OCI-LY7 (cell line): Measurements from ENCODE around the gene ERP44.

Experiments used
- CTCF ChIP-seq: fragments of 200-600 bp; sonication (generic); conservative IDR thresholded peaks from 2 replicates; pipeline ENCODE4 v1.5.1; 2014; ENCODE audit warnings: mild to moderate bottlenecking, antibody characterized with exemption, low read length, moderate library complexity, mixed read lengths
- EZH2phosphoT487 ChIP-seq: fragments of 200-600 bp; sonication (generic); IDR thresholded peaks from 2 replicates; pipeline ENCODE4 v1.6.1; 2018; ENCODE audit warnings: low read depth, borderline replicate concordance, mild to moderate bottlenecking, mixed run types, antibody characterized with exemption, low read length, moderate library complexity, mixed read lengths

- no peak for TF ChIP-seq CTCF
- no peak for TF ChIP-seq EZH2phosphoT487
Observed at GRCh38 chr9:100111235-100111634, 12.4 kb upstream of the ERP44 start.
